T1000 (cell line): Measurements from ENCODE around the gene CRYBA2.

Experiments
- DNase-seq: peaks from one replicate; lab custom pipeline; 2025; ENCODE audit warnings: mixed read lengths; lab: John Stamatoyannopoulos, UW

The CRYBA2 gene

GRCh38 chr2:218982586-218983262, 10.5 kb downstream of the CRYBA2 start:
- no peak for DNase-seq

- no peak for DNase-seq
These were observed 11.2 kb downstream of the CRYBA2 start for GRCh38 chr2:218981881-218982585.

GRCh38 chr2:218981390-218981880, 11.8 kb downstream of the CRYBA2 start:
- DNase-seq, result no peak

GRCh38 chr2:218980735-218981389, 12.4 kb downstream of the CRYBA2 start:
- no peak for DNase-seq

GRCh38 chr2:218979846-218980734, 13.1 kb downstream of the CRYBA2 start:
- peak; percentile 23 for DNase-seq

- DNase-seq, result no peak
These were observed 18.0 kb downstream of the CRYBA2 start for GRCh38 chr2:218975060-218975777.

- DNase-seq, result no peak
These were observed 22.3 kb downstream of the CRYBA2 start for GRCh38 chr2:218970894-218971293.

- DNase-seq, result no peak
These were observed 29.0 kb downstream of the CRYBA2 start for GRCh38 chr2:218964041-218964771.

GRCh38 chr2:218963601-218964000, 29.6 kb downstream of the CRYBA2 start:
- no peak for DNase-seq

- peak; percentile 24 for DNase-seq
These were observed 30.2 kb downstream of the CRYBA2 start for GRCh38 chr2:218962859-218963492.

GRCh38 chr2:218961651-218962570, 31.3 kb downstream of the CRYBA2 start:
- DNase-seq, result no peak

GRCh38 chr2:218961229-218961628, 32.0 kb downstream of the CRYBA2 start:
- no peak for DNase-seq

GRCh38 chr2:218960309-218961165, 32.7 kb downstream of the CRYBA2 start:
- DNase-seq, result no peak

- DNase-seq, result no peak
These were observed 33.4 kb downstream of the CRYBA2 start for GRCh38 chr2:218959761-218960308.

- no peak for DNase-seq
These were observed 34.0 kb downstream of the CRYBA2 start, which contains the start of gene CDK5R2 for GRCh38 chr2:218959141-218959731. Gene CDK5R2 (plus strand): TSS chr2:218959666. CDS start chr2:218959821, 155 bp downstream.

- DNase-seq, result no peak
These were observed 34.9 kb downstream of the CRYBA2 start for GRCh38 chr2:218958276-218958675.

GRCh38 chr2:218957671-218958070, 35.6 kb downstream of the CRYBA2 start:
- DNase-seq, result no peak
